Astrocyte (in vitro differentiated cells and primary cell): ENCODE measurements around the gene MTUS2. TPM values are rescaled to one million over a fixed set of nuclear protein-coding genes. Genes with fewer than 3 reads are reported as not detected.

Source experiments
- DNase-seq: peaks from one replicate; pipeline ENCODE4 v3.0.0-alpha.2; 2010; ENCODE audit warnings: low read depth
- FAIRE-seq: peaks from 2 replicates; lab custom pipeline; 2011; peaks lifted over from hg19 to GRCh38; lab: Jason Lieb, UNC
- H2AFZ ChIP-seq: 2 replicates; pipeline ENCODE4 v1.6.0; 2012; ENCODE audit warnings: low read depth, low read length, inconsistent platforms
- H3K27ac ChIP-seq: 2 replicates; pipeline ENCODE4 v1.5.1; 2011; ENCODE audit warnings: low read depth, low read length, inconsistent platforms
- H3K27me3 ChIP-seq: 2 replicates; pipeline ENCODE4 v1.6.0; 2011; ENCODE audit warnings: low read length, inconsistent platforms; ENCODE audit not compliant: insufficient read depth
- H3K36me3 ChIP-seq: 2 replicates; pipeline ENCODE4 v1.5.1; 2011; ENCODE audit warnings: low read length, inconsistent platforms; ENCODE audit not compliant: insufficient read depth
- H3K4me1 ChIP-seq: 2 replicates; pipeline ENCODE4 v1.5.1; 2011; ENCODE audit warnings: low read length, inconsistent platforms; ENCODE audit not compliant: insufficient read depth
- H3K4me2 ChIP-seq: 2 replicates; pipeline ENCODE4 v1.6.0; 2012; ENCODE audit warnings: low read length, inconsistent platforms
- H3K4me3 ChIP-seq: 2 replicates; pipeline ENCODE4 v1.5.1; 2011; ENCODE audit warnings: low read depth, mild to moderate bottlenecking, low read length, inconsistent platforms; ENCODE audit not compliant: insufficient read depth
- H3K79me2 ChIP-seq: 2 replicates; pipeline ENCODE4 v1.6.0; 2012; ENCODE audit warnings: mild to moderate bottlenecking, low read length, inconsistent platforms; ENCODE audit not compliant: insufficient read depth
- H3K9ac ChIP-seq: 2 replicates; pipeline ENCODE4 v1.6.0; 2012; ENCODE audit warnings: mild to moderate bottlenecking, low read length, inconsistent platforms
- H3K9me3 ChIP-seq: 2 replicates; pipeline ENCODE4 v1.5.1; 2012; ENCODE audit warnings: low read depth, mild to moderate bottlenecking, low read length, inconsistent platforms; ENCODE audit not compliant: insufficient read depth
- H4K20me1 ChIP-seq: 2 replicates; pipeline ENCODE4 v1.6.0; 2012; ENCODE audit warnings: low read length, inconsistent platforms; ENCODE audit not compliant: insufficient read depth
- H3K27ac Mint-ChIP-seq: one replicate; pipeline ENCODE4 v1.8.0; 2021; ENCODE audit warnings: mild to moderate bottlenecking, mixed read lengths; ENCODE audit not compliant: unreplicated experiment
- H3K27me3 Mint-ChIP-seq: one replicate; pipeline ENCODE4 v1.8.0; 2021; ENCODE audit warnings: low read depth, mixed read lengths; ENCODE audit not compliant: unreplicated experiment
- H3K36me3 Mint-ChIP-seq: one replicate; pipeline ENCODE4 v1.8.0; 2021; ENCODE audit warnings: low read depth, mixed read lengths; ENCODE audit not compliant: unreplicated experiment
- H3K4me1 Mint-ChIP-seq: one replicate; pipeline ENCODE4 v1.8.0; 2021; ENCODE audit warnings: low read depth, mixed read lengths; ENCODE audit not compliant: unreplicated experiment
- H3K4me3 Mint-ChIP-seq: one replicate; pipeline ENCODE4 v1.8.0; 2021; ENCODE audit warnings: mild to moderate bottlenecking, moderate library complexity, mixed read lengths; ENCODE audit not compliant: unreplicated experiment
- H3K9me3 Mint-ChIP-seq: one replicate; pipeline ENCODE4 v1.8.0; 2021; ENCODE audit warnings: mild to moderate bottlenecking, mixed read lengths; ENCODE audit not compliant: unreplicated experiment
- CTCF ChIP-seq: IDR thresholded peaks from 2 replicates; pipeline ENCODE4 v1.5.1; 2011; ENCODE audit warnings: low read depth, mild to moderate bottlenecking, inconsistent platforms, low read length, moderate library complexity; ENCODE audit not compliant: insufficient read depth
- EZH2 ChIP-seq: IDR thresholded peaks from 2 replicates; pipeline ENCODE4 v1.6.1; 2012; ENCODE audit warnings: mild to moderate bottlenecking, low read length, inconsistent platforms; ENCODE audit not compliant: insufficient read depth
- total RNA-seq: library from RNA; stranded (reverse); gene quantifications from 2 replicates; pipeline ENCODE4 v1.2.1, GENCODE V29; 2021

Gene MTUS2
- total RNA-seq, 1 donor from 2014 or later = 0.50 TPM

DNA sequence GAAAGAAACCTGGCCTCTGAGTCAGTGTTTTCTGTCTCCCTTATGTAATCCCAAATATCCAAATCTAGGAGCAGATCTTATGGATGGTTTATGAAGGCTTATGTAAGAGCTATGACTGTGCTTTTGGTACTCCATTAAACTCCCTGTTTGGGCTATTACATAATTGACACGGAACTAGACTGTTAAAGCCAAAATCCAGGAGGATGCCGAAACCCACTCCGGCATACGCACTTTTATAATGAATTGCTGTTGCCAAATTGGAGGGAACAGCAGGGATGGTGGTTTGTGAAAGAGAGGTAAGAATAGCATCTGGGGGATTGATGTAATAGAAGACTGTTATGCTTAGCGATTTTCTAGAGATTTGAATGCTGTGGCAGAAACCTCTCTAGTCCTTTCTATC, 2.0 kb downstream of the MTUS2 start:
- H4K20me1 ChIP-seq = no peaks in the 10 kb centered on the region
- Mint-ChIP-seq H3K9me3 (peaks cover 3% of the 10 kb centered on the region), H3K27ac (no peak overlapping the region), H3K27me3 (peaks cover 44% of the 10 kb centered on the region), H3K4me3 (no peak overlapping the region), H3K36me3 (no peaks in the 10 kb centered on the region), H3K4me1 (no peaks in the 10 kb centered on the region)
- FAIRE-seq = no peak
- H3K79me2 ChIP-seq = no peaks in the 10 kb centered on the region
- H3K4me2 ChIP-seq = no peak overlapping the region
- no peak overlapping the region for H3K4me3 ChIP-seq
- no peak overlapping the region for H3K27ac ChIP-seq
- peaks cover 8% of the 10 kb centered on the region for H3K4me1 ChIP-seq
- H3K9me3 ChIP-seq = no peaks in the 10 kb centered on the region
- no peaks in the 10 kb centered on the region for H3K36me3 ChIP-seq
- no peak overlapping the region for H3K9ac ChIP-seq
- H3K27me3 ChIP-seq = peaks cover 28% of the 10 kb centered on the region
- no peak for DNase-seq
- TF ChIP-seq EZH2 (no peak), CTCF (no peak)
- H2AFZ ChIP-seq = no peak overlapping the region

- H3K27me3 Mint-ChIP-seq = peaks cover 39% of the 10 kb centered on the region
- FAIRE-seq = no peak
These were observed 2.7 kb downstream of the MTUS2 start for GRCh38 chr13:28822801-28823200.

More at GRCh38 chr13:28822801-28823200, 2.7 kb downstream of the MTUS2 start:
- no peaks in the 10 kb centered on the region for H3K36me3 Mint-ChIP-seq
- Histone ChIP-seq H4K20me1 (no peaks in the 10 kb centered on the region), H3K4me1 (peaks cover 8% of the 10 kb centered on the region), H3K36me3 (no peaks in the 10 kb centered on the region), H3K9ac (no peak overlapping the region), H3K4me2 (no peak overlapping the region), H3K9me3 (no peaks in the 10 kb centered on the region), H3K4me3 (no peak overlapping the region), H3K27ac (no peak overlapping the region), H3K27me3 (peaks cover 25% of the 10 kb centered on the region), H2AFZ (no peak overlapping the region), H3K79me2 (no peaks in the 10 kb centered on the region)
- H3K4me1 Mint-ChIP-seq = no peaks in the 10 kb centered on the region
- no peak overlapping the region for H3K27ac Mint-ChIP-seq
- TF ChIP-seq EZH2 (no peak), CTCF (no peak)
- DNase-seq = no peak
- H3K4me3 Mint-ChIP-seq = no peak overlapping the region
- peaks cover 3% of the 10 kb centered on the region for H3K9me3 Mint-ChIP-seq
